GM23248 (cell line): ENCODE results near the gene PTPRK.

Experiments used
- EZH2 ChIP-seq: fragments of 200-600 bp; sonication (generic); IDR thresholded peaks from 2 replicates; pipeline ENCODE4 v1.6.1; 2018; ENCODE audit warnings: antibody characterized with exemption, mild to moderate bottlenecking; ENCODE audit not compliant: insufficient read depth, poor library complexity, severe bottlenecking
- EZH2phosphoT487 ChIP-seq: fragments of 200-600 bp; sonication (generic); IDR thresholded peaks from 2 replicates; pipeline ENCODE4 v1.6.1; 2018; ENCODE audit warnings: antibody characterized with exemption, moderate library complexity, mild to moderate bottlenecking, low read depth; ENCODE audit not compliant: insufficient read depth

- TF ChIP-seq EZH2phosphoT487, result no peak
- TF ChIP-seq EZH2, result no peak
Observed at GRCh38 chr6:128241216-128241615, 279.2 kb downstream of the PTPRK start.
